Measurements from ENCODE around the gene DAP.

GRCh38 chr5:10647640-10648039, 113.4 kb downstream of the DAP start:
- TF ChIP-seq POLR2AphosphoS5 (IDR thresholded peaks at IDR 0.05; ENCODE audit: borderline replicate concordance, low read depth, low read length) (no peak), FOXP2 (optimal IDR thresholded peaks at IDR 0.05; ENCODE audit: control extremely low read depth, extremely low read length, insufficient read depth) (no peak)
